Esophagus squamous epithelium (tissue), 4 donors: ENCODE data around the gene PFDN5.

ENCODE experiments used
- POLR2A ChIP-seq, 4 donors: fragments of 450-650 bp; IDR thresholded peaks; one replicate each; pipeline ENCODE4 v1.6.1; 2017; ENCODE audit warnings: antibody characterized with exemption in 4 of 4, mild to moderate bottlenecking in 4 of 4, moderate library complexity in 3 of 4
- TF ChIP-seq, protein P1 (sequence below), 6 experiments: fragments of 450-650 bp in 4 of 6; fragments of 200-600 bp in 2 of 6; sonication (generic) in 2 of 6; IDR thresholded peaks; one replicate each; pipeline ENCODE4 v1.5.1; 2016 to 2019; ENCODE audit warnings: antibody characterized with exemption in 6 of 6, mild to moderate bottlenecking in 4 of 6, moderate library complexity in 4 of 6

DNA sequence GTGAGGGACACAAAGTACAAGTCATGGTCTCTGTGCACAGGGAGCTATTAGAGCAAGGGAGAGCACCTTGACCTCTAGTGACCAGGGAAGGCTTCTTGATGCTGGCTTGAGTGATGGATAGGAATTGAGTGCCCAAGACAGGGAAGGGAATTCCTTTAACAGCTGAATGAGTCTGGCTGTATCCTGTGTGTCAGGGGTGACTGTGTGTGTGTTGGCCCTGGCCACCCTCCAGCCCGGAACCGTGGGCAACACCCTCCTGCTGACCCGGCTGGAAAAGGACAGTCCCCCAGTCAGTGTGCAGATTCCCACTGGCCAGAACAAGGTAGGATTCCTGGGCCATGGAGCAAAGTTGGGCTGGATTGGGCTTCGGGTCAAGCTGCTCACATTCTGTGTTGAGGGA lies 5.5 kb upstream of the PFDN5 start:
- TF ChIP-seq, protein P1, sequence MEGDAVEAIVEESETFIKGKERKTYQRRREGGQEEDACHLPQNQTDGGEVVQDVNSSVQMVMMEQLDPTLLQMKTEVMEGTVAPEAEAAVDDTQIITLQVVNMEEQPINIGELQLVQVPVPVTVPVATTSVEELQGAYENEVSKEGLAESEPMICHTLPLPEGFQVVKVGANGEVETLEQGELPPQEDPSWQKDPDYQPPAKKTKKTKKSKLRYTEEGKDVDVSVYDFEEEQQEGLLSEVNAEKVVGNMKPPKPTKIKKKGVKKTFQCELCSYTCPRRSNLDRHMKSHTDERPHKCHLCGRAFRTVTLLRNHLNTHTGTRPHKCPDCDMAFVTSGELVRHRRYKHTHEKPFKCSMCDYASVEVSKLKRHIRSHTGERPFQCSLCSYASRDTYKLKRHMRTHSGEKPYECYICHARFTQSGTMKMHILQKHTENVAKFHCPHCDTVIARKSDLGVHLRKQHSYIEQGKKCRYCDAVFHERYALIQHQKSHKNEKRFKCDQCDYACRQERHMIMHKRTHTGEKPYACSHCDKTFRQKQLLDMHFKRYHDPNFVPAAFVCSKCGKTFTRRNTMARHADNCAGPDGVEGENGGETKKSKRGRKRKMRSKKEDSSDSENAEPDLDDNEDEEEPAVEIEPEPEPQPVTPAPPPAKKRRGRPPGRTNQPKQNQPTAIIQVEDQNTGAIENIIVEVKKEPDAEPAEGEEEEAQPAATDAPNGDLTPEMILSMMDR (IDR thresholded peaks at IDR 0.05) = no peak
- TF ChIP-seq POLR2A (IDR thresholded peaks at IDR 0.05) = no peak
